IMR-90 (cell line): ENCODE results near the gene CD80. TPM values are rescaled to one million over a fixed set of nuclear protein-coding genes. Genes with fewer than 3 reads are reported as not detected.

Source experiments
- ATAC-seq: fragments of 200-7000 bp; cut with Tn5 transposase; 2 replicates; pipeline ENCODE4 v1.9.1; 2020; ENCODE audit warnings: low read depth, mild to moderate bottlenecking, moderate library complexity
- BruUV-seq: library from RNA; stranded (reverse); fragments of 400-500 nt; replicated peaks from 2 replicates; lab custom pipeline; 2021; lab: Mats Ljungman, UMichigan
- CTCF ChIA-PET: fragments of 300-600 bp; formaldehyde crosslinking; extraction: SDS; loops from one replicate; lab custom pipeline; 2021; ENCODE audit warnings: antibody characterized with exemption; lab: Yijun Ruan, JAX
- POLR2A ChIA-PET: fragments of 300-600 bp; sonication (Branson Sonifier 250); formaldehyde crosslinking; loops from one replicate; lab custom pipeline; 2022; ENCODE audit warnings: antibody characterized with exemption; ENCODE audit not compliant: unreplicated experiment; lab: Charles Lee
- DNase-seq: peaks from one replicate; pipeline ENCODE4 v3.0.0; 2013
- H2AFZ ChIP-seq: replicated peaks from 2 replicates; pipeline ENCODE3; 2013; ENCODE audit warnings: low read length, mild to moderate bottlenecking; ENCODE audit not compliant: poor library complexity
- H2AK5ac ChIP-seq: 2 replicates; pipeline ENCODE4 v1.6.1; 2013; ENCODE audit warnings: low read depth, low read length, inconsistent platforms
- H2AK9ac ChIP-seq: replicated peaks from 2 replicates; pipeline ENCODE3; 2013; ENCODE audit warnings: mild to moderate bottlenecking, low read depth, low read length, moderate library complexity; ENCODE audit not compliant: poor library complexity
- H2BK120ac ChIP-seq: 2 replicates; pipeline ENCODE4 v1.6.1; 2013; ENCODE audit warnings: low read depth, low read length, inconsistent platforms
- H2BK15ac ChIP-seq: 3 replicates; pipeline ENCODE4 v1.6.1; 2013; ENCODE audit warnings: low read depth, low read length, inconsistent platforms
- H2BK20ac ChIP-seq: 2 replicates; pipeline ENCODE4 v1.6.1; 2013; ENCODE audit warnings: low read depth, mild to moderate bottlenecking, inconsistent platforms, low read length, moderate library complexity
- H2BK5ac ChIP-seq: 2 replicates; pipeline ENCODE4 v1.6.1; 2013; ENCODE audit warnings: mild to moderate bottlenecking, low read depth, low read length, inconsistent platforms; ENCODE audit not compliant: poor library complexity, severe bottlenecking
- H3K14ac ChIP-seq: replicated peaks from 2 replicates; pipeline ENCODE4 v1.6.1; 2013; ENCODE audit warnings: low read depth, low read length, inconsistent platforms
- H3K18ac ChIP-seq: 2 replicates; pipeline ENCODE4 v1.6.1; 2013; ENCODE audit warnings: low read depth, low read length, control low read depth
- H3K23ac ChIP-seq: 2 replicates; pipeline ENCODE4 v1.6.1; 2013; ENCODE audit warnings: low read depth, low read length, inconsistent platforms
- H3K27ac ChIP-seq: 2 replicates; pipeline ENCODE4 v1.5.1; 2013; ENCODE audit warnings: mild to moderate bottlenecking, control low read depth, low read length; ENCODE audit not compliant: insufficient read depth
- H3K27me3 ChIP-seq: 2 replicates; pipeline ENCODE4 v1.6.1; 2013; ENCODE audit warnings: low read length; ENCODE audit not compliant: control insufficient read depth, insufficient read depth
- H3K36me3 ChIP-seq: 2 replicates; pipeline ENCODE4 v1.6.1; 2013; ENCODE audit warnings: low read length, mixed read lengths; ENCODE audit not compliant: control insufficient read depth, insufficient read depth
- H3K4ac ChIP-seq: 2 replicates; pipeline ENCODE4 v1.6.1; 2013; ENCODE audit warnings: low read depth, low read length, inconsistent platforms
- H3K4me1 ChIP-seq: 2 replicates; pipeline ENCODE4 v1.6.1; 2013; ENCODE audit warnings: low read length, mixed read lengths; ENCODE audit not compliant: control insufficient read depth, insufficient read depth
- H3K4me2 ChIP-seq: 2 replicates; pipeline ENCODE4 v1.6.1; 2013; ENCODE audit warnings: low read depth, mild to moderate bottlenecking, control low read depth, low read length, moderate library complexity
- H3K4me3 ChIP-seq: 2 replicates; pipeline ENCODE4 v1.5.1; 2013; ENCODE audit warnings: low read depth, mild to moderate bottlenecking, control low read depth, low read length, moderate library complexity; ENCODE audit not compliant: insufficient read depth
- H3K56ac ChIP-seq: 2 replicates; pipeline ENCODE4 v1.6.1; 2013; ENCODE audit warnings: low read length, inconsistent platforms; ENCODE audit not compliant: insufficient read depth; ENCODE audit errors: extremely low read depth
- H3K79me1 ChIP-seq, 2 experiments: 2 replicates each; pipeline ENCODE4 v1.6.1; 2013; ENCODE audit warnings: low read length in 2 of 2, inconsistent platforms in 1 of 2, low read depth in 1 of 2
- H3K9ac ChIP-seq: 2 replicates; pipeline ENCODE4 v1.6.1; 2013; ENCODE audit warnings: low read depth, low read length, control low read depth
- H3K9me1 ChIP-seq: 2 replicates; pipeline ENCODE4 v1.6.1; 2013; ENCODE audit warnings: low read length, inconsistent platforms; ENCODE audit not compliant: insufficient read depth
- H3K9me3 ChIP-seq: 2 replicates; pipeline ENCODE4 v1.6.1; 2013; ENCODE audit warnings: low read length; ENCODE audit not compliant: control insufficient read depth, insufficient read depth
- H4K20me1 ChIP-seq: 2 replicates; pipeline ENCODE4 v1.6.1; 2013; ENCODE audit warnings: low read length, inconsistent platforms; ENCODE audit not compliant: insufficient read depth
- H4K5ac ChIP-seq: 2 replicates; pipeline ENCODE4 v1.6.1; 2013; ENCODE audit warnings: mild to moderate bottlenecking, low read depth, low read length, control low read depth
- H4K8ac ChIP-seq, 2 experiments: 2 replicates each; pipeline ENCODE4 v1.6.1; 2013; ENCODE audit warnings: low read depth in 2 of 2, low read length in 2 of 2, control low read depth in 1 of 2, inconsistent platforms in 1 of 2
- H4K91ac ChIP-seq: 2 replicates; pipeline ENCODE4 v1.6.1; 2013; ENCODE audit warnings: low read depth, low read length, inconsistent platforms; ENCODE audit not compliant: insufficient read depth
- BHLHE40 ChIP-seq: fragments of 150-350 bp; IDR thresholded peaks from 2 replicates; pipeline ENCODE4 v1.6.1; 2016; ENCODE audit warnings: mild to moderate bottlenecking, low read depth, low read length
- CEBPB ChIP-seq: IDR thresholded peaks from 2 replicates; pipeline ENCODE4 v1.6.1; 2012; ENCODE audit warnings: low read depth, low read length, improper control_type of control experiment
- WGBS, 2 experiments: methylation state at CpG; one replicate each; pipeline versions ENCODE4 v1.1.5 to v1.1.7; 2013; ENCODE audit warnings: missing lambda C conversion rate in 2 of 2; ENCODE audit not compliant: insufficient read length in 1 of 2; ENCODE audit errors: extremely low coverage in 2 of 2; 5-methylcytosine and 5-hydroxymethylcytosine counted together
- dilution Hi-C: fragments of 300-500 bp; cut with HindIII; formaldehyde crosslinking; loops from one replicate; pipeline ENCODE4 v1.14.3; 2018; ENCODE audit warnings: low sequenced_read_pairs; ENCODE audit not compliant: unreplicated experiment
- in situ Hi-C: fragments of 300-500 bp; cut with MboI; formaldehyde crosslinking; loops from 3 replicates; pipeline ENCODE4 v1.14.3; 2019; ENCODE audit warnings: low sequenced_read_pairs, inconsistent platforms, mixed read lengths
- intact Hi-C: fragments of 100-400 bp; cut with micrococcal nuclease; formaldehyde crosslinking; loops from 2 replicates; pipeline ENCODE4 v1.10.0; 2022
- polyA plus RNA-seq, 3 experiments: library from polyadenylated mRNA; depleted of rRNA; stranded (reverse); fragments of >200 nt; gene quantifications; 2 replicates each; pipeline ENCODE4 v1.2.3, GENCODE V29; 2012; ENCODE audit warnings: low replicate concordance in 1 of 3
- total RNA-seq: library from RNA; depleted of rRNA; stranded (reverse); fragments of >200 nt; gene quantifications from 2 replicates; pipeline ENCODE4 v1.2.3, GENCODE V29; 2012

Gene CD80
- total and polyA plus RNA-seq, 2 of the 4 experiments (the other 2 are of a cell fraction): not detected

DNA sequence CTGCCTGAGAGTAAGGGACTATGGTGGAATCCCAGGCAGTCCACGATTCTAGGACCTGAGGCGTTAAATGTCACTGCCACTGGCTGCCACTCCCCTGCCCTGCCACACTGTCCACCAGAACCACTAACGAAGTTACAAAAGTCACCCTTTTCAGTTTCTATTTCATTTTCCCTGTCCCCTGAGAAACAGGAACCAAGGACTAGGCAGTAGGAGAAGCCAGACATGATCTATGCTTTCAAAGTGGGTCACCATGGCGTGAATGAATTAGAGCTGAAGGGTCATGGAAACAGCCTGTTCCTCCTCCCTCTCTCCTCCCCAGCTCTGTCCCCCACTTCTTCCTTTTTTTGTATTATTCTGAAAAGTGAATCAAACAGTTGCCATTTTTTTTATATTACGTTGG is 10.8 kb upstream of the CD80 start:
- ChIA-PET CTCF (no interaction called here), POLR2A (no interaction called here)
- Histone ChIP-seq H3K4me1 (no peaks in the 10 kb centered on the region), H3K79me1 (no peaks in the 10 kb centered on the region), H3K27ac (no peak overlapping the region), H3K4me3 (no peak overlapping the region), H4K20me1 (no peaks in the 10 kb centered on the region), H3K9ac (no peak overlapping the region), H3K4me2 (no peak overlapping the region), H3K4ac (no peak overlapping the region), H3K36me3 (no peaks in the 10 kb centered on the region), H2BK5ac (no peak overlapping the region), H3K23ac (no peak overlapping the region), H2BK20ac (no peak overlapping the region), H2BK15ac (no peak overlapping the region), H3K18ac (no peak overlapping the region), H3K9me1 (no peaks in the 10 kb centered on the region), H2AFZ (no peak overlapping the region), H2AK9ac (no peak overlapping the region), H2AK5ac (no peak overlapping the region), H3K56ac (no peak overlapping the region), H3K9me3 (no peaks in the 10 kb centered on the region), H3K27me3 (peaks cover 4% of the 10 kb centered on the region), H3K14ac (no peak overlapping the region), H4K5ac (no peak overlapping the region), H2BK120ac (no peak overlapping the region), H4K91ac (no peak overlapping the region), H4K8ac (no peak overlapping the region)
- dilution Hi-C loops: no loop called here
- TF ChIP-seq BHLHE40 (no peak), CEBPB (no peak)
- BruUV-seq: no TSS peak
- ATAC-seq: no peak
- in situ Hi-C loops: no loop called here
- WGBS, 2 experiments: no CpG with 5 or more reads among the region's 5 CpGs
- intact Hi-C loops: no loop called here
- no peak for DNase-seq
